ENCODE data around the gene BCL11A. TPM values are rescaled to one million over a fixed set of nuclear protein-coding genes. Genes with fewer than 3 reads are reported as not detected.

Gene BCL11A
- total RNA-seq, 4 donors from 2014 or later = 4.6 to 12.8 (median 9.0) TPM

- Histone ChIP-seq H3K9me3 (no peaks in the 10 kb centered on the region), H3K4me1 (peaks cover 0 to 7% of the 10 kb centered on the region in 2 donors), H3K27me3 (no peaks in the 10 kb centered on the region), H3K4me3 (replicated peaks in 1 of 3) (no peak overlapping the region), H3K27ac (no peak overlapping the region), H3K36me3 (no peaks in the 10 kb centered on the region)
- WGBS, 2 donors = 68 to 87% methylated on average over 1 of the region's 1 CpG
- DNase-seq = no peak
- no peak for TF ChIP-seq POLR2A (IDR thresholded peaks at IDR 0.05)
- TF ChIP-seq, protein P1, sequence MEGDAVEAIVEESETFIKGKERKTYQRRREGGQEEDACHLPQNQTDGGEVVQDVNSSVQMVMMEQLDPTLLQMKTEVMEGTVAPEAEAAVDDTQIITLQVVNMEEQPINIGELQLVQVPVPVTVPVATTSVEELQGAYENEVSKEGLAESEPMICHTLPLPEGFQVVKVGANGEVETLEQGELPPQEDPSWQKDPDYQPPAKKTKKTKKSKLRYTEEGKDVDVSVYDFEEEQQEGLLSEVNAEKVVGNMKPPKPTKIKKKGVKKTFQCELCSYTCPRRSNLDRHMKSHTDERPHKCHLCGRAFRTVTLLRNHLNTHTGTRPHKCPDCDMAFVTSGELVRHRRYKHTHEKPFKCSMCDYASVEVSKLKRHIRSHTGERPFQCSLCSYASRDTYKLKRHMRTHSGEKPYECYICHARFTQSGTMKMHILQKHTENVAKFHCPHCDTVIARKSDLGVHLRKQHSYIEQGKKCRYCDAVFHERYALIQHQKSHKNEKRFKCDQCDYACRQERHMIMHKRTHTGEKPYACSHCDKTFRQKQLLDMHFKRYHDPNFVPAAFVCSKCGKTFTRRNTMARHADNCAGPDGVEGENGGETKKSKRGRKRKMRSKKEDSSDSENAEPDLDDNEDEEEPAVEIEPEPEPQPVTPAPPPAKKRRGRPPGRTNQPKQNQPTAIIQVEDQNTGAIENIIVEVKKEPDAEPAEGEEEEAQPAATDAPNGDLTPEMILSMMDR (IDR thresholded peaks at IDR 0.05) = no peak
- intact Hi-C loops (cut with DNase I) = no loop called here
Measured at GRCh38 chr2:60525899-60526298, 27.6 kb downstream of the BCL11A start.

DNA sequence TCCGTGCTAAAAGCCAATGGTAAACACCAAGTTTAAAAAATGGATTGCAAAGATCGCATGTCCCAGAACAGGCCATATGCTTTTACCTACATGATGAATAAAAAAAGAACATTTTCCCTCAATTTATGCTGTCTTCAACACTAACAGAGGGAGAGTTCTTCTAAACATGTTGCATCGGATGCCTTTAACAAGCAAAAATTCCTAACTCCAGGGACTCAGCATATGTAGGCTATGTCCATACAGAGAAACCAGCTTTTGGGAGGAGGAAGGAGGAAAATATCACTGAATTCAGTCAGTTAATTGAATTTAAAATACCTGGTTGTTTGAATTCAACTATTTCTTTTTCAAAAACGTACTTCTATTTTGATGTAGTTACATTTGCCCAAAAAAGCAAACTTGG lies 28.6 kb downstream of the BCL11A start:
- intact Hi-C loops (cut with DNase I) = no loop called here
- TF ChIP-seq, protein P1 (IDR thresholded peaks at IDR 0.05) = no peak
- TF ChIP-seq POLR2A (IDR thresholded peaks at IDR 0.05) = no peak

DNA sequence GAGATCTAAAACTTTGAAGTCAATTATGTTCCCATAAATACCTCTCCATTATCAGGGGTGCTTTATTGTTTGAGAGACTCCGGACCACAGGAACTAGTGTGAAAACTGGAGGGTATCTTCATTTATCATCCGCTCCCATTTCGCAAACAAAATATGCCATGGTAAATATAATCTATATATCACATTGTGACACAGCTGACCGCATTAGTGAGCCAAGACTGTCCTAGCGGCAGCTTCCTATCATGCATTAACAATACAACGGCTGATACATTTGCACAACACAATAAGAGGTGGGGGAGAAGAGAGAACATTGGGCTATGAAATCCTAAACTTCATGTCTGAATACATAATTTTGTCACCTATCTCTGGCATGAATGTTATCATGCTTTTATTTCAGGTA lies 29.5 kb downstream of the BCL11A start:
- intact Hi-C loops (cut with DNase I) = no loop called here

More for the DNA sequence above, 28.6 kb downstream of the BCL11A start:
- Histone ChIP-seq H3K27me3 (no peaks in the 10 kb centered on the region), H3K27ac (no peak overlapping the region), H3K9me3 (no peaks in the 10 kb centered on the region), H3K4me1 (no peaks in the 10 kb centered on the region), H3K36me3 (no peaks in the 10 kb centered on the region), H3K4me3 (replicated peaks in 1 of 3) (no peak overlapping the region)
- no peak for DNase-seq
- WGBS, 2 donors = 90% methylated on average over 4 of the region's 4 CpGs

DNA sequence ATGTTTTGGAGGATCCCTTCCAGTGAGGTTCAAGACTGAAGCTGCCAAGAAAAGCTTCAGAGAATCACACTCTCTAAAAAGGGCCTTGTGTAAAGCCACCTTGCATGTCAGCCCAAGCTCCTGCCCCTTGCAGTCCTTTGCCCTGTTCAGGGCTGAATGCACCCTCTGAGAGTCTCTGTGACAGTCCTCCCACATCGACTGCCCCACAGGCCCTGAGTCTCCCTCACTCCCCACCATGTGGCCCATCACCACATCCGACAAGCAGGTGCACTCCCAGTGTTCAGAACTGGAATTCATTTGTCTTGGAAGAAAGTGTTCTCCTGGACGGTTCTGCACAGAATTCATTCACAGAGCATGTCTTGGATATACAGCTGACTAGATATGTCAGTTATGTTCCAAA lies 31.0 kb downstream of the BCL11A start:
- WGBS, 2 donors = 83 to 88% methylated on average over 3 of the region's 3 CpGs
- intact Hi-C loops (cut with DNase I) = no loop called here

More for the DNA sequence above, 29.5 kb downstream of the BCL11A start:
- H3K27me3 ChIP-seq = no peaks in the 10 kb centered on the region
- TF ChIP-seq, protein P1 (IDR thresholded peaks at IDR 0.05) = no peak
- no peak for TF ChIP-seq POLR2A (IDR thresholded peaks at IDR 0.05)
- WGBS, 2 donors = 94 to 95% methylated on average over 6 of the region's 6 CpGs
- H3K9me3 ChIP-seq = no peaks in the 10 kb centered on the region
- no peak overlapping the region for H3K27ac ChIP-seq
- H3K4me3 ChIP-seq (replicated peaks in 1 of 3) = no peak overlapping the region
- DNase-seq = no peak
- no peaks in the 10 kb centered on the region for H3K4me1 ChIP-seq
- H3K36me3 ChIP-seq = no peaks in the 10 kb centered on the region

GRCh38 chr2:60521626-60522025 lies 31.8 kb downstream of the BCL11A start:
- DNase-seq = no peak
- WGBS, 2 donors = 87 to 90% methylated on average over 5 of the region's 5 CpGs
- no peak overlapping the region for H3K27ac ChIP-seq
- TF ChIP-seq POLR2A (IDR thresholded peaks at IDR 0.05) = no peak
- TF ChIP-seq, protein P1 (IDR thresholded peaks at IDR 0.05) = no peak
- H3K36me3 ChIP-seq = no peaks in the 10 kb centered on the region
- intact Hi-C loops (cut with DNase I) = no loop called here
- no peak overlapping the region for H3K4me3 ChIP-seq (replicated peaks in 1 of 3)
- no peaks in the 10 kb centered on the region for H3K27me3 ChIP-seq
- H3K4me1 ChIP-seq = no peaks in the 10 kb centered on the region
- no peaks in the 10 kb centered on the region for H3K9me3 ChIP-seq

More for the DNA sequence above, 31.0 kb downstream of the BCL11A start:
- no peak for DNase-seq
- no peaks in the 10 kb centered on the region for H3K27me3 ChIP-seq
- H3K4me1 ChIP-seq = no peaks in the 10 kb centered on the region
- no peak for TF ChIP-seq POLR2A (IDR thresholded peaks at IDR 0.05)
- TF ChIP-seq, protein P1 (IDR thresholded peaks at IDR 0.05) = no peak
- no peaks in the 10 kb centered on the region for H3K9me3 ChIP-seq
- no peaks in the 10 kb centered on the region for H3K36me3 ChIP-seq
- H3K27ac ChIP-seq = no peak overlapping the region
- H3K4me3 ChIP-seq (replicated peaks in 1 of 3) = no peak overlapping the region
